ENCODE measurements around the gene EDN2. TPM values are rescaled to one million over a fixed set of nuclear protein-coding genes. Genes with fewer than 3 reads are reported as not detected.

EDN2 gene
- total RNA-seq, 4 donors from 2014 or later, result 1.2 to 13.0 (median 3.9) TPM

GRCh38 chr1:41461790-41462679, 22.4 kb downstream of the EDN2 start:
- 71 to 79% methylated on average over 4 of the region's 4 CpGs for WGBS, 2 donors
- DNase-seq (ENCODE audit: low spot score in 2 of 2), result no peak
- H3K4me3 ChIP-seq (ENCODE audit: low read depth, poor library complexity, severe bottlenecking), result no peak overlapping the region
- intact Hi-C loops (cut with DNase I; ENCODE audit: low total_unique reads), result no loop called here
- TF ChIP-seq POLR2A (IDR thresholded peaks at IDR 0.05), result no peak
- TF ChIP-seq CTCF (IDR thresholded peaks at IDR 0.05), result no peak

- TF ChIP-seq CTCF (IDR thresholded peaks at IDR 0.05), result no peak
- TF ChIP-seq POLR2A (IDR thresholded peaks at IDR 0.05), result no peak
- no peak for DNase-seq (ENCODE audit: low spot score in 2 of 2)
- no peak overlapping the region for H3K4me3 ChIP-seq (ENCODE audit: low read depth, poor library complexity, severe bottlenecking)
- intact Hi-C loops (cut with DNase I; ENCODE audit: low total_unique reads), result no loop called here
- WGBS, 2 donors, result 87 to 89% methylated on average over 10 of the region's 10 CpGs
Measured at GRCh38 chr1:41456847-41457540, 27.5 kb downstream of the EDN2 start.

- no peak overlapping the region for H3K4me3 ChIP-seq (ENCODE audit: low read depth, poor library complexity, severe bottlenecking)
- TF ChIP-seq POLR2A (IDR thresholded peaks at IDR 0.05) (no peak), CTCF (IDR thresholded peaks at IDR 0.05) (no peak)
- 50 to 52% methylated on average over 8 of the region's 8 CpGs for WGBS, 2 donors
- intact Hi-C loops (cut with DNase I; ENCODE audit: low total_unique reads), result no loop called here
- DNase-seq (ENCODE audit: low spot score in 2 of 2), result no peak
Measured at GRCh38 chr1:41455479-41456332, 28.8 kb downstream of the EDN2 start.

- intact Hi-C loops (cut with DNase I; ENCODE audit: low total_unique reads), result no loop called here
- DNase-seq (ENCODE audit: low spot score in 2 of 2), result no peak
- WGBS, 2 donors, result 38 to 79% methylated on average over 4 to 5 of the region's 6 CpGs
- TF ChIP-seq POLR2A (IDR thresholded peaks at IDR 0.05) (no peak), CTCF (IDR thresholded peaks at IDR 0.05) (no peak)
- no peak overlapping the region for H3K4me3 ChIP-seq (ENCODE audit: low read depth, poor library complexity, severe bottlenecking)
Measured at GRCh38 chr1:41454406-41454805, 30.1 kb downstream of the EDN2 start.

- DNase-seq (ENCODE audit: low spot score in 2 of 2), result no peak
- WGBS, 2 donors, result 72 to 81% methylated on average over 11 of the region's 11 CpGs
- H3K4me3 ChIP-seq (ENCODE audit: low read depth, poor library complexity, severe bottlenecking), result no peak overlapping the region
- TF ChIP-seq POLR2A (IDR thresholded peaks at IDR 0.05) (no peak), CTCF (IDR thresholded peaks at IDR 0.05) (no peak)
- intact Hi-C loops (cut with DNase I; ENCODE audit: low total_unique reads), result no loop called here
Measured at GRCh38 chr1:41452704-41453290, 31.7 kb downstream of the EDN2 start.

All from lower leg skin (tissue), 4 donors.